DMS53 (cell line): Measurements from ENCODE around the gene HOMEZ.
"Not testable (repeated sequence)": the region's sequence is repeated elsewhere in the genome, so short reads cannot be mapped to it uniquely, and the experiment has no call there.

Experiments
- DNase-seq: peaks from one replicate; lab custom pipeline; 2025; lab: John Stamatoyannopoulos, UW

HOMEZ gene, protein sequence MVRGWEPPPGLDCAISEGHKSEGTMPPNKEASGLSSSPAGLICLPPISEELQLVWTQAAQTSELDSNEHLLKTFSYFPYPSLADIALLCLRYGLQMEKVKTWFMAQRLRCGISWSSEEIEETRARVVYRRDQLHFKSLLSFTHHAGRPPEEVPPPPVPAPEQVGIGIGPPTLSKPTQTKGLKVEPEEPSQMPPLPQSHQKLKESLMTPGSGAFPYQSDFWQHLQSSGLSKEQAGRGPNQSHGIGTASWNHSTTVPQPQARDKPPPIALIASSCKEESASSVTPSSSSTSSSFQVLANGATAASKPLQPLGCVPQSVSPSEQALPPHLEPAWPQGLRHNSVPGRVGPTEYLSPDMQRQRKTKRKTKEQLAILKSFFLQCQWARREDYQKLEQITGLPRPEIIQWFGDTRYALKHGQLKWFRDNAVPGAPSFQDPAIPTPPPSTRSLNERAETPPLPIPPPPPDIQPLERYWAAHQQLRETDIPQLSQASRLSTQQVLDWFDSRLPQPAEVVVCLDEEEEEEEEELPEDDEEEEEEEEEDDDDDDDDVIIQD

DNA sequence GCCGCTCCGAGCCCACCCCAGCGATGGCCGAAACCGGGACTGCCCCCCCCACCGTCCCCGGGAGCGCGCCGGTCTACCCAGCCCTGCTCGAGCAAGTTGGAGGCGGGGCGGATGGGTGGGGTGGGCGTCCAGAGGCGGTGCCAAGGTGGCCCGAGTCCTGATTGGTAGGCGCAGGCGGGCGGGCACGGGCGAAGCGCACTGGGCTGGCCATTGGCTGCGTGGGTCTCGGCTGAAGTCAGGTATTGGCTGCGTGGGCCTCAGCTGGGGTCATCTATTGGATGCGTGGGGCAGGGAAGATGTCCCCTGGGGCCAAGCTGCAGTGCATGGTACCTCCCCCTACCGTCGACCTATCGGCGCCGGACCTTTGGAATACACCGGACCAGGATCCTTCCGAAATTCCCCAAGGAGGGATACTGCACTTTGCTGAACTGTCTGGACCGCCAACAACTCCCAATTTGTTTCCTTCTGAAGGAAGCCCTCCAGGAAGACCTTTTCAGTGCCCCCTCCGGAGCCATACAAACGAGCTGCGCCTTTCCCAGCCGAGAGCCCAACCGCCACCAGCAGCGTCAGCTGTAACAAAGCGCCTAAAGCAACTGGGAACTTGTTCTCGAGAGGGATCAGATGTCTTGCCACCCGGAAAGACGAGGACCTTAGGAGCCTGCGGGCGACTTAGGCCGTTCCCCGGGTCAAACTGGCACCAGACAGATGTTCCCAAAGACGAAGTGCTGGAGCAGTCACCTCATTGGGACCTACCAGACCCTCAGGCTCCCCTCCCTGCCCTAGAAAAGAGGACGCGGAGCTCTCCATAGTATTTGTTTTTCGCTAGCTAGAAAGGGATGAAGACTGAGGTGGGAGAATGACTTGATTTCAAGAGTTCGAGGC, at the start of gene HOMEZ:
Gene HOMEZ (minus strand): TSS at position 113 of the 882 bp plus-strand sequence. CDS start 180 bp downstream, outside the sequence.
- DNase-seq = peak; percentile 97

DNA sequence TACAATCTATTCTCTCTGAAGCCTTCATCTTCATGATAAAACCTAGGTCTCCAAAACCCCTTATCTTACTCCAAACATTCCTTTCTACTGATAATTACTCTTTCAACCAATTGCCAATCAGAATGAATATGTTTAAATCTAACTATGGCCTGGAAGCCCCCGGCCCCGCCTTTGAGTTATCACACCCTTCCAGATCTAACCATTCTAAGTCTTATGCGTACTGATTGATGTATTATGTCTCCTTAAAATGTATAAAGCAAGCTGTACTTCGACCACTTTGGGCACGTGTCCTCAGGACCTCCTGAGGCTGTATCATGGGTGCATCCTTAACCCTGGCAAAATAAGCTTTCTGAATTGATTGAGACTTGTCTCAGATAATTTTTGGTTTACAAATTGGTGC, 49.7 kb upstream of the HOMEZ start:
- DNase-seq = no peak

DNA sequence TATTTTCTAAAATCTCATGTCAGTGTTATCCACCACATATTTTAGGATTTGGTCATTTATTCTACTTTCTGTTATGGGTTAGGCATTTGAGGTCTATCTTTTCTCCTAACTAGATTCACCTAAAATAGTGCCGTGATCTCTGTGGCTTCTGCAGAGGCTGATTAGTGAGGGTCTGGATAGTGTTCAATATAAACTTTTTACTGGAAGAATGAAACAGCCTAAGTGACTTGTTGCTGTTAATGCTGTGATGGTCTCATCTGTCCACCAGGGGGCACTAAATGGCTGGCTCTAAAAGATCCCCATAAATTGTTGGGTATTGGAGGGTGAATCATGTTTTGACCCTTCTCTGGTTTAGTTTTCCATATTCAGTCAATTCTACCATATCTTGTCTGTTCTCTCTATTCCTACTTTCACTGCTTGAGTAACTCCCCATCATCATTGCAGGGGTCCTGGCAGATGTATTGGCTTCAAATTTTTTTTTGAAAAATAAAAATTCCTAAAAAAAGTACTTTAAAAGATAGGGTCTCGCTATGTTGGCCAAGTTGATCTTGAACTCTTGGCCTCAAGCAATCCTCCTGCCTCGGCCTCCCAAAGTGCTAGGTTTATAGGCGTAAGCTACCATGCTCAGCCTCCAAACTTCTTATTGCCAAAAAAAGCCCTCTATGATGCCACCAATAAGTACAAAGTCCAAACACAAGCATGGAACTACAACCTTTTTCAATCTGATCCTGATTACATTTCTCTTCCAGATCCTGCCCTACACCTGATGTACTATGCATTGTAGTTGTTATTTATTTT, 42.2 kb upstream of the HOMEZ start:
- DNase-seq = peak; percentile 78

DNA sequence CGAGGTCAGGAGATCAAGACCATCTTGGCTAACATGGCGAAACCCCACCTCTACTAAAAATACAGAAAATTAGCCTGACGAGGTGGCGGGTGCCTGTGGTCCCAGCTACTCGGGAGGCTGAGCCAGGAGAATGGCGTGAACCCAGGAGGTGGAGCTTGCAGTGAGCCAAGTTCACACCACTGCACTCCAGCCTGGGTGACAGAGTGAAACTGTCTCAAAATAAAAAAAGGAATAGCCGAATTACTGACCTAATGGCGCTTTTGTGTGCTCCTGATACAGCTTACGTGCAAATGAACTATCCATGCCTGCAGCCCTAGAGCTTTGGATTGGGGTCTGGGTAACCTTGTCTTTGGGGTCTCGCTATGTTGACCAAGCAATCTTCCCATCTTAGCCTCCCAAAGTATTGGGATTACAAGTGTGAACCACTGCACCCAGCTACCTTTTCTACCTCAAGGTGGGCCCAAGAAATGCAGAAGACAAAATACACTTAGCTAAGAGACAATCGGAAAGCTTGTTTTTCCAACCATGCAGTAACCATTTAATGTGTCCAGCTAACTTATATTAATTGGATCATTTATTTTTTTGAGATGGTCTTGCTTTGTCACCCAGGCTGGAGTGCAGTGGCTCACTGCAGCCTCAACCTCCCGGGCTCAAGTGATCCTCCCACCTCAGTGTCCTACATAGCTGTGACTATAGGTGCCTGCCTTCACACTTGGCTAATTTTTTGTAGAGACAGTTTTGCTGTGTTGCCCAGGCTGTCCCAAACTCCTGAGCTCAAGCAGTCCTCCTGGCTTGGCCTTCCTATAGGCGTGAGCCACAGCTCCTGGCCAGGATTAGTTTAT, 40.8 kb upstream of the HOMEZ start:
- DNase-seq = no peak

DNA sequence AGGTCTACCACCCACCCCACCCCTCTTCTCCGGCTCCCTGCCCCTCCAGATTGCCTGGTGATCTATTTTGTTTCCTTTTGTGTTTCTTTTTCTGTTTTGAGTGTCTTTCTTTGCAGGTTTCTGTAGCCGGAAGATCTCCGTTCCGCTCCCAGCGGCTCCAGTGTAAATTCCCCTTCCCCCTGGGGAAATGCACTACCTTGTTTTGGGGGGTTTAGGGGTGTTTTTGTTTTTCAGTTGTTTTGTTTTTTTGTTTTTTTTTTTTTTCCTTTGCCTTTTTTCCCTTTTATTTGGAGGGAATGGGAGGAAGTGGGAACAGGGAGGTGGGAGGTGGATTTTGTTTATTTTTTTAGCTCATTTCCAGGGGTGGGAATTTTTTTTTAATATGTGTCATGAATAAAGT, 39.8 kb upstream of the HOMEZ start:
- DNase-seq = not testable (repeated sequence)

DNA sequence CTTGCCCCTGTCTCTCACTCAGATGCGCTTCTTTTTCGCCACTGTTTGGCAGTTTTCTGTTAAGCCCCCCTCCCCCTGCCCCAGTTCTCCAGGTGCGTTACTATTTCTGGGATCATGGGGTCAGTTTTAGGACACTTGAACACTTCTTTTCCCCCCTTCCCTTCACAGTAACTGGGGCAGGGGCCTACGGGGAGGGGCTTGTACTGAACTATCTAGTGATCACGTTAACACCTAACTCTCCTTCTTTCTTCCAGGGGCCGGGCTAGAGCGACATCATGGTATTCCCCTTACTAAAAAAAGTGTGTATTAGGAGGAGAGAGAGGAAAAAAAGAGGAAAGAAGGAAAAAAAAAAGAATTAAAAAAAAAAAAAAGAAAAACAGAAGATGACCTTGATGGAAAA, 39.1 kb upstream of the HOMEZ start:
- no peak for DNase-seq

DNA sequence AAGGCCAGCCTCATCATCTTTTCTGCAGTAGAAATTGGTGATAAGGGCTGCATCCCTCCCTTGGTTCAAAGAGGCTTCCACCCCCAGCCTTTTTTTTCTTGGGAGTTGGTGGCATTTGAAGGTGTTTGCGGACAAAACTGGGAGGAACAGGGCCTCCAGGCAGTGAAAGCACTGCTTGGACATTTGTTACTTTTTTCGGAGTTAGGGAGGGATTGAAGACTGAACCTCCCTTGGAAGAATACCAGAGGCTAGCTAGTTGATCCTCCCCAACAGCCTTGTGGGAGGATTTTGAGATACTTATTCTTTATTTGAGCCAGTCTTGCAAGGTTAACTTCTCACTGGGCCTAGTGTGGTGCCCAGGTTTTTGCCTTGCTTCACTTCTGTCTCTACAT, 38.5 kb upstream of the HOMEZ start:
- no peak for DNase-seq

DNA sequence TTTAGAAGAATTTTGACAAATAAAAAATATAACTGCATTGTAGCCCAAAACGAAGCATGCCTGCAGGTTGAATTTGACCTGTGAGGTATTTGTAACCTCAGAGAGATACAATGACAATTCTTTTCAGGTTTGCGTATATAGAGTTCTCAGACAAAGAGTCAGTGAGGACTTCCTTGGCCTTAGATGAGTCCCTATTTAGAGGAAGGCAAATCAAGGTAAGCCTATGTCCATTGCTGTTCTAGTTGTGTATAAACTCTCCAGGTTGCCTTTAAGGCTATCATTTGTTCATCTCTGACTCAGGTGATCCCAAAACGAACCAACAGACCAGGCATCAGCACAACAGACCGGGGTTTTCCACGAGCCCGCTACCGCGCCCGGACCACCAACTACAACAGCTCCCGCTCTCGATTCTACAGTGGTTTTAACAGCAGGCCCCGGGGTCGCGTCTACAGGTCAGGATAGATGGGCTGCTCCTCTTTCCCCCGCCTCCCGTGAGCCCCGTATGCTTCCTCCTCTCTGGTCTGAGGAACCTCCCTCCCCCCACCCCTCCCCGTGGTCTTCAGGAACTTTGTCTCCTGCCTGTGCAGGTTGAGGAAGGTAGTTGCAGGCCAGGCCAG, 38.0 kb upstream of the HOMEZ start:
- DNase-seq = no peak

DNA sequence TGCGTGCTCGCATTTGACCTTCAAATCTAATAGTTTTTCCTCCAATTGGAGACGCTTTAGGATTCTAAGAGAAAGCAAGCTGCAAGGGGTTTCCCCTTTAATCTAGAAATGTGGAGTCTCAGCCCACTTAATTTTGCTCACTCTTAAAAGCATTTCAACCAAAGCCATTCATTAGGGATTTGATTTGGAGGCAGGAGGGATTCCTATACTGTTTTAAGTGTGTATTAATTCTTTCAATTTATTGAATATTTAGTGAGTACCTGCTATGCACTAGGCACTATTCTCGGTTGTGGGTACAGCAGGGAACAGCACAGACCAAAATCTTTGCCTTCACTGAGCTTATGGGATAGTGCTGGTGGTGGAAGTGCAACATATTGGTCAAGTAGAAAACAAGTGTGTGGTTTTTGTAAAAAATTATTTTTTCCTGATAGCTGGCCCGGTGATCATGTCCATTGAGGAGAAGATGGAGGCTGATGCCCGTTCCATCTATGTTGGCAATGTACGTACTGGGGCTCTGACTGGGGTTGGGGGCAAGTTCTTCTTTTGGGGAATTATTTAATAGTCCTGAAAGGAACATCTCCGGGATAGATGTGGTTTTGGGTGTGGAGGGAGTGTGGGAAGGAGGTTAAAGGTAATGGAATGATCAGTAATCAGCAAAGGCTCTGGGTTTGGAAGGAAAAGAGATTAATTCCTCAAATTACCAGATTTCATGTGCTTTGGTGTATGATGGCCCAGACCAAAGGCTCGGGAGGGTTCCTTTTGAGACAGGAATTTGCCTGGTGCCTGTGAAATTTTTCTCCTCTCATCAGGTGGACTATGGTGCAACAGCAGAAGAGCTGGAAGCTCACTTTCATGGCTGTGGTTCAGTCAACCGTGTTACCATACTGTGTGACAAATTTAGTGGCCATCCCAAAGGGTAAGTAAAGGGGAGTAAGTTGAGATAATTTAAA, 36.9 kb upstream of the HOMEZ start:
- DNase-seq = no peak

DNA sequence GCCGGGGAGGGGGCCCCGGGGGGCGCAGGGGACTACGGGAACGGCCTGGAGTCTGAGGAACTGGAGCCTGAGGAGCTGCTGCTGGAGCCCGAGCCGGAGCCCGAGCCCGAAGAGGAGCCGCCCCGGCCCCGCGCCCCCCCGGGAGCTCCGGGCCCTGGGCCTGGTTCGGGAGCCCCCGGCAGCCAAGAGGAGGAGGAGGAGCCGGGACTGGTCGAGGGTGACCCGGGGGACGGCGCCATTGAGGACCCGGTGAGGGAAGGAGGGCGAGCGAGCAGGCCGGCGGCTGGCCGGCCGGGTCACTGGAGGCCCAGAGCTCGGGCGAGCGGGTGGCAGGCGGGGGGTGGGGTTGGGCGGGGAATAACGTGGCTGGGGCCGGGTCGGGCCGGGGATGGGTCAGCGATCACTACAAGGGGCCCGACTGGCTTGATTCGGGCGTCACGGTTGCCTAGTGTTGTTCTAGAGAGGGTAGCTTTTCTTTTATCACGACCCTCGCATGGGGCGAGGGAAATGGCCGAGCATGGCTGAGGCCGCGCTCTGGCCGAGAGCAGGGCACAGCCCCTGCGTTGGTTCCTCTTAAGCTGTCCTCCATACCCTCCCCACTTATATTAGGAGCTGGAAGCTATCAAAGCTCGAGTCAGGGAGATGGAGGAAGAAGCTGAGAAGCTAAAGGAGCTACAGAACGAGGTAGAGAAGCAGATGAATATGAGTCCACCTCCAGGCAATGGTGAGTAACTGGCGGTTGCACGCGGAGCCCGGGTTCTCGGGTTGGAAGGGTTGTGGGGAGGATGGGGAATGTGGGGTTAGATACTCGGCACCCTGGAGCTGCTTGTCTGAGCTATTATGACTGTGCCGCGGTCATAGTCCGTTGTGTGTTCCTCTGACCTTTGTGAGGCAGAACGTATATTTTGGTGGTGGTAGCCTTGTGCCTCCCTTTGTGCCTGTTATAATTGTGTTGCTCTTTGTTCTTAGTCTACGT, 35.9 kb upstream of the HOMEZ start:
- peak; percentile 56 for DNase-seq

DNA sequence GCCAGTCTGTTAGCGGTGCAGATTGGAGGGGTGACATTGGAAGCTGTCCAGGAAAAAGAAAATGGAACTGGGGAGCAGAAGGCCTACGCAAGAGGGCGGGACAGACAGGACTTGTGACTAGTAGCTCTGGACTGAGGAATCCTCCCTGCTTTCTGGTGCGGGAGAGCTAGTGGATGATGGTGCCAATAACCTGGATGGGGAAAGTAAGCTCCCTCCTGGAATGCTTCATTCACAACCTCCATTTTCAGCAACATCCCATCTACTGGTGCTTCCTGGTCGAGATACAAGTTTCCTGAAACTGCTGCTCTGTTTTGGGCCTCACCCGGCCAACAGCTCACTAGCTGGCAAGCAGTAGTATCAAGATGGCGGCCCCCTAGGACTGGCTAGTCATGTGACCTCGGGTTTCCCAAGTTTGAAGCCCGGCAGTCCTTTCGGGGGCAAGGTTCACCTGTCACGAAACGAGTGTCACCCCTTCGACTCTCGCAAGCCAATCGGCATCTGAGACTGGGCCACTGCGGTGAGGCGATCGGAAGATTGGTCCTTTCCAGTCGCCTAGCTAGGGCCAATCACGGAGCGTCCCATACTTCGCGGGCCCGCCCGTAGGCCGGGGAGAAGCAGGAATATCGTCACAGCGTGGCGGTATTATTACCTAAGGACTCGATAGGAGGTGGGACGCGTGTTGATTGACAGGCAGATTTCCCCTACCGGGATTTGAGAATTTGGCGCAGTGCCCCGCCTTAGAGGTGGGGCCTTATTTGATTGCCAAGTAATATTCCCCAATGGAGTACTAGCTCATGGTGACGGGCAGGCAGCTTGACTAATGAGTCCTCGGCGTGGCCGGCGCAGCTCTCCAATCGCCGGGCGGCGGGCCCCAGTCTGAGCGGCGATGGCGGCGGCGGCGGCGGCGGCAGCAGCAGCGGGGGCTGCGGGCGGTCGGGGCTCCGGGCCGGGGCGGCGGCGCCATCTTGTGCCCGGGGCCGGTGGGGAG, 34.9 kb upstream of the HOMEZ start, which contains the start of gene PABPN1:
Gene PABPN1 (plus strand): TSS at position 874 of the 988 bp plus-strand sequence. CDS start 13 bp downstream, at position 887.
- DNase-seq = peak; percentile 99

DNA sequence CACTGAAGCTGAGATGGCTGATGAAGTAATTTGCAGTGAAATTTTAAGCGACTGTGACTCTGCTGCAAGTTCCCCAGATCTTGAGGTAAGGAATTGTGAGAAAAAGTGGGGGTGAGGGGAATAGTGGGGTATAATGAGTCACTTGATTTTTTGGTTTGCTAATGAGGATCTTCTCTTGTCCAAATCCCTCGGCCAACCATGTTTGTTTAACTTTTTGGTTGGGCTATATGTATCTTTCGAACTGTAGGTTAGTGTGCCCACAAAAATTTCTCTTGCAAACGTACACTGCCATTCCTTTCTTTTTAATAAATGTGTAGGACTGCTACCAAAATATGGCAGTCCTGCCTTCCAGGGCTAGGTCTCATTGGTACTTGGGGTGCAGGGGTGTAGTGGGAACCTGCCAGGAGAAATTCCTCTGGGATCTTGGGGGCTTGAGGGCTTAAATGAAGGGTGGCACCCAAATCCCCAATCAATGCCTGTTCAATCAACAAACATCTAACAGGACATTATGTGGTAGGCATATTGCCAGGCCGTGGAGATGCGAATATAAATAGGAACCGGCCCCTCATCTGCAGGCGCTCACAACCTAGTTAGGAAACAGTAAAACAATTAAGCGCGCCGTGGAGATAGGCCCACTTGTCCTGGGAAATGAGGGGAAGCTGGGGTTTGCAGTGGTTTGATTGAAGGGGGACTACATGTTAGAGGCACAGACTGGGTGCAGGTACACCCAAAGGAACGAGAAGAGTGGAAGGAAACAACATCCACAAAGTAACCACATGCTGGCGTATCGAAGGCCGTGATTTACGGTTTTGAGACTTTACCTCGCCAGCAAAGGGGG, 34.0 kb upstream of the HOMEZ start:
- no peak for DNase-seq

DNA sequence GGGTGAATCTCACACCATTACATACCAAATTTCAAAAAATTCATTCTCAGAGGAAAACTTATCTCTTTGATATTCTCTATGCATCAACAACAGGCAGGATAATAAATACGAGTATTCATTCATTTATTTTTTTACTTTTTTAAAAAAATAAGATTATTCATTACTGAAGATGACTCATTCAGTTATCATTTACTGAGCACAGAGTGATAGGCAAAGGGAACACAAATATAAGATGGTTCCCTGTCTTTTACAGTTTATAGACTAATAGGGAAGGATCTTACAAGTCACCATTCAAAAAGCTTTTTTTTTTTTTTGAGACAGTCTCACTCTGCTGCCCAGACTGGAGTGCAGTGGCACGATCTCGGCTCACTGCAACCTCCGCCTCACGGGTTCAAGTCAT, 30.4 kb upstream of the HOMEZ start:
- no peak for DNase-seq

DNA sequence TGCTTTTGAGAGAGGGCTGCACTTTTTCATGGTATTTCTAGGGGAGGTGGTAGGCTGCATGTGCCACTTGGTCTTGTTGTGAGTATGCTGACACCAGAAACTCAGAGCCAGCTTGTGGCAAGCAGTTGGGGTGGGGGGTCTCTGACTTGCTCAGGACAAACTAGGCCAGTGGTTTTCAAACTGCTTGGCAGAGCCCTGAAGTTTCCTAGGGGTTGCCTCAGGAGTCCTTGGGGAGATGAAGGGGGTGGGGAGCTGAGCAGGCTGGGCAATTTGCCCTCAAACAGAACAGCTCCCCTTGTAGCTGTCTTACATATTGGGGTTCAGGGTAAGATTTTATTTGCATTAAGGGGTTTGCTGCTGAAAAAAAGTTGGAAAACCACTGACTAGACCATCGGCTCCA, 24.6 kb upstream of the HOMEZ start:
- DNase-seq = no peak

DNA sequence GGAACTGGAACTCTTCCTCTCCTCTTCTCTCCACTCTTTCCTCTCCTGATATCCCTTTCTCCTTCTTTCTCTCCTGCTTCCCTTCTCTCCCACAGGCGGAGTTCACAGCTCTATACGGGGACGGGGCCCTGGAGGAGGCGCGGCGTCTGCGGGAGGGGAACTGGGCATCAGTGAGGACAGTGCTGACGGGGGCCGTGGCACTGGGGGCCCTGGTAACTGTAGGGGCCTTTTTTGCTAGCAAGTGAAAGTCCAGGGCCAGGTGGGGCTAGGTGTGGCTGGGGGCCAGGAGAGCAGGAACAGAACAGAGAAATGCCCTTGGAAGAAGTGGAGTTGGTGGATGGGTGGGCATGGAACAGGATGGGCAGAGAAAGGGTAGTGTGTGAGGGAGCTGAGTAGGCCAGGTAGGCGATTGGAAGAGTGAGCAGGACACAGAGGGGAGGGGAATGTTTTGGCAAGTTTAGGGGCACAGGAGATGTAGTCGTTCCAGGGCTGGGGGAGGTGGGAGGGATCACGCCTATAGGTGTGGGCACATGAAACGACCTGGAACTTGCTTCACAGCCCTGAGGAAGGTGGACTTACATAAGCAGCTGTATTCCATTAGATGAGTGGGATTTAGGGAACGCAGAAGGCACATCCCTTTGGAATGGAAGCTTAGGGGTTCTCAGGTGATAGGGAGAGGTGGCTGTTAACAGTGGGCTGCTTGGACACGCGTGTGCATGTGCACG, 23.0 kb upstream of the HOMEZ start:
- DNase-seq = no peak
